Common myeloid progenitor, CD34-positive (primary cell): ENCODE measurements around the gene HNRNPM.
A peak's percentile ranks its signal among the peaks of the same experiment; 100 is the strongest.

Experiments
- CTCF ChIA-PET: fragments of 350-600 bp; sonication (Branson Sonifier 250); formaldehyde crosslinking; loops from one replicate; lab custom pipeline; 2021; ENCODE audit warnings: antibody characterized with exemption; lab: Charles Lee
- POLR2A ChIA-PET: fragments of 350-600 bp; sonication (Branson Sonifier 250); formaldehyde crosslinking; loops from one replicate; lab custom pipeline; 2021; ENCODE audit warnings: antibody characterized with exemption; lab: Charles Lee
- DNase-seq, 3 donors: peaks; one replicate each; pipeline versions ENCODE4 v3.0.0 to v3.0.0-alpha.2; 2013
- H3K27ac ChIP-seq, 2 experiments: 1 replicate in 1 of 2; 2 replicates in 1 of 2; pipeline ENCODE4 v1.7.0; 2013; ENCODE audit warnings: inconsistent platforms in 2 of 2, low read length in 2 of 2, mild to moderate bottlenecking in 2 of 2, low read depth in 1 of 2, moderate library complexity in 1 of 2; ENCODE audit not compliant: severe bottlenecking in 2 of 2, insufficient read depth in 1 of 2, poor library complexity in 1 of 2
- H3K27me3 ChIP-seq, 5 experiments: replicated peaks in 2 of 5; 1 replicate in 3 of 5; 2 replicates in 2 of 5; pipeline versions ENCODE4 v1.6.1 to v1.7.0; 2013; ENCODE audit warnings: low read length in 4 of 5, mild to moderate bottlenecking in 2 of 5, moderate library complexity in 2 of 5, inconsistent platforms in 1 of 5; ENCODE audit not compliant: insufficient read depth in 5 of 5, control insufficient read depth in 4 of 5
- H3K36me3 ChIP-seq, 4 experiments: 1 replicate in 2 of 4; 2 replicates in 2 of 4; pipeline versions ENCODE4 v1.6.1 to v1.7.0; 2013; ENCODE audit warnings: low read length in 3 of 4, control low read depth in 1 of 4, mild to moderate bottlenecking in 1 of 4; ENCODE audit not compliant: control insufficient read depth in 4 of 4, insufficient read depth in 4 of 4
- H3K4me1 ChIP-seq, 4 experiments: 1 replicate in 3 of 4; 2 replicates in 1 of 4; pipeline versions ENCODE4 v1.6.1 to v1.7.1; 2013; ENCODE audit warnings: low read length in 3 of 4, mild to moderate bottlenecking in 3 of 4, control low read depth in 1 of 4, inconsistent platforms in 1 of 4, moderate library complexity in 1 of 4; ENCODE audit not compliant: control insufficient read depth in 4 of 4, insufficient read depth in 4 of 4; ENCODE audit errors: control extremely low read depth in 1 of 4
- H3K4me3 ChIP-seq, 7 experiments: 1 replicate in 4 of 7; 2 replicates in 3 of 7; pipeline versions ENCODE4 v1.5.1 to v1.7.0; 2013; ENCODE audit warnings: mild to moderate bottlenecking in 7 of 7, low read length in 6 of 7, moderate library complexity in 6 of 7, inconsistent platforms in 2 of 7, low read depth in 2 of 7, control low read depth in 1 of 7; ENCODE audit not compliant: insufficient read depth in 4 of 7, control insufficient read depth in 1 of 7; ENCODE audit errors: extremely low read depth in 1 of 7
- H3K9me3 ChIP-seq, 5 experiments: 1 replicate in 4 of 5; 2 replicates in 1 of 5; pipeline versions ENCODE4 v1.6.1 to v1.7.1; 2013; ENCODE audit warnings: low read length in 4 of 5, mild to moderate bottlenecking in 2 of 5, inconsistent platforms in 1 of 5, low read depth in 1 of 5, moderate library complexity in 1 of 5; ENCODE audit not compliant: control insufficient read depth in 4 of 5, insufficient read depth in 2 of 5; ENCODE audit errors: control extremely low read depth in 1 of 5
- WGBS: methylation state at CpG from one replicate; pipeline ENCODE4 v1.1.5; 2013; ENCODE audit not compliant: insufficient coverage; 5-methylcytosine and 5-hydroxymethylcytosine counted together

The HNRNPM gene

DNA sequence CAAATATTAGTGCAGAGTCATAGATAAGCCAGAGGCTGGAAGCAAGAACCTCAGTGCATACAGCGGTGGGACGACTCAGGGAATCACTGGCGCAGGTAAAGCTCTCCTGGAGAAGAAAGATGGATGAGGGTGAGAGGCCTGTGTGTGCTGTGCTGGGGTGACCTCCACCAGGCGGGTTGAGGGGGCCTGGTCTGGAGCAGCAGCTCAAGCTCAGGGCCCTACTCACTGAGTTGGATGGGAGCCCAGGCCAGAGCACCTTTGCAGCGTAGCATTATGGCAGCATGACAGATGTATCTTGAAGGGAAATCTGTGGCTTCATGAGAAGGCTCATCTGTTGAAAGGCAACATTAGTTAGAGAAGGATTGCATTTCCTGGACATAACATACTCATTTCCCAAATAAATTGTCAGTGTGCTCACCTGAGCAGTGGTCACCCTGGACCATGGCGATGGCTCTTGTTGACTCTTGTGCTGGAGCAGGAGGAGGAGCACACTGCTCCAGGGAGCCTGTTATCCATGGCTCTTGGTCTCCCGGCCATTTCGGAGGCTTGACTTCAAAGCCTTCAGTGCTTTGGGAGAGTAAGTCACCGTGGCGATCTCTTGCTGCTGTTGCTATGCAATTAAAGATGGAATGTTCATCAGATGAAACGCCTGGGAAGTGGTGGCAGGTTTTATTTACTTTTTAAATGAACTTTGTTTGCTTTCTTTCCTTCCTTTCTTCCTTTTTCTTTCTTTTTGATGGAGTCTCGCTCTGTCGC lies 25.0 kb downstream of the HNRNPM start:
- H3K27me3 ChIP-seq = no peaks in the 10 kb centered on the region
- H3K27ac ChIP-seq = no peak overlapping the region
- 91% methylated on average over 12 of the region's 13 CpGs for WGBS
- H3K36me3 ChIP-seq = peaks cover 44 to 92% (median 69%) of the 10 kb centered on the region in 4 experiments
- H3K4me1 ChIP-seq = peaks cover 3 to 21% (median 14%) of the 10 kb centered on the region in 4 experiments
- no peak for DNase-seq
- H3K9me3 ChIP-seq = no peaks in the 10 kb centered on the region
- ChIA-PET CTCF (interaction anchor here (2.2 kb wide), 1 partner anchor 37 kb away, joined by 7 read pairs; no protein-coding TSS in a partner anchor), POLR2A (no interaction called here)
- H3K4me3 ChIP-seq = no peak overlapping the region

GRCh38 chr19:8473648-8474476 lies 29.1 kb downstream of the HNRNPM start:
- peaks cover 35 to 91% (median 69%) of the 10 kb centered on the region in 4 experiments for H3K36me3 ChIP-seq
- peaks cover 3 to 23% (median 14%) of the 10 kb centered on the region in 4 experiments for H3K4me1 ChIP-seq
- POLR2A ChIA-PET = interaction anchor here (0.7 to 1.3 kb wide), 3 partner anchors 9 to 352 kb away, joined by 3 to 4 read pairs (median 4); no protein-coding TSS in a partner anchor
- no peaks in the 10 kb centered on the region for H3K27me3 ChIP-seq
- peak overlapping the region in 1 of 2 experiments; percentile 46 for H3K27ac ChIP-seq
- WGBS = 7% methylated on average over 3 of the region's 6 CpGs
- CTCF ChIA-PET = interaction anchor here (0.6 to 1.4 kb wide), 3 partner anchors 9 to 51 kb away, joined by 4 to 6 read pairs (median 4); no protein-coding TSS in a partner anchor
- peak in 2 of 3 donors; percentile 46 to 57 for DNase-seq
- no peak overlapping the region for H3K4me3 ChIP-seq
- H3K9me3 ChIP-seq = no peaks in the 10 kb centered on the region

GRCh38 chr19:8475005-8475404 lies 30.2 kb downstream of the HNRNPM start:
- peaks cover 3 to 23% (median 14%) of the 10 kb centered on the region in 4 experiments for H3K4me1 ChIP-seq
- peaks cover 28 to 86% (median 60%) of the 10 kb centered on the region in 4 experiments for H3K36me3 ChIP-seq
- H3K4me3 ChIP-seq = no peak overlapping the region
- no CpG with 5 or more reads among the region's 1 CpG for WGBS
- no peaks in the 10 kb centered on the region for H3K9me3 ChIP-seq
- no peaks in the 10 kb centered on the region for H3K27me3 ChIP-seq
- ChIA-PET POLR2A (no interaction called here), CTCF (interaction anchor here (0.8 to 2.1 kb wide), 3 partner anchors 11 to 31 kb away, joined by 3 to 10 read pairs (median 6); no protein-coding TSS in a partner anchor)
- no peak overlapping the region for H3K27ac ChIP-seq
- DNase-seq = no peak

DNA sequence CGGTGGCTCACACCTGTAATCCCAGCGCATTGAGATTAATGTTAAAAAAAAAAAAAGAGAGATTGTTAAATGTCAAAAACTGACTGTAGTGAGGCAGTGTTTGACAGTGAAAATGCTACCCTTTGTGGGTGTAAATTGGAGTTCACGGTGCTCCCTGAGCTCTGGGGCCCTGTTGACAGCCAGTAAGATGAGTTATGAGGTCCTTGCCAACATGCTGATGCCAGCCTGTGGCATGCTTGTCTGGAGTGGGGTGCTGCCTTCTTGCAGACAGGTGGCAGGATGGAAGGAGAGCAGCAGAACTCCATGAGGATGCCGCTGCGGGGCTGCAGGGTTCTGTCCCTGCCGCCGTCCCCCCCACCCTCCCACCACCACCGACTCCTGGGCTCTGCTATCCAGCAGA lies 31.7 kb downstream of the HNRNPM start:
- no peak overlapping the region for H3K27ac ChIP-seq
- no peaks in the 10 kb centered on the region for H3K9me3 ChIP-seq
- DNase-seq = no peak
- 61% methylated on average over 3 of the region's 8 CpGs for WGBS
- H3K4me3 ChIP-seq = no peak overlapping the region
- peaks cover 3 to 23% (median 14%) of the 10 kb centered on the region in 4 experiments for H3K4me1 ChIP-seq
- CTCF ChIA-PET = interaction anchor here (1.0 to 2.1 kb wide), 2 partner anchors 11 to 65 kb away, joined by 5 to 10 read pairs; no protein-coding TSS in a partner anchor
- POLR2A ChIA-PET = interaction anchor here (0.5 to 0.7 kb wide), 2 partner anchors 18 to 56 kb away, joined by 3 to 4 read pairs; no protein-coding TSS in a partner anchor
- H3K27me3 ChIP-seq = no peaks in the 10 kb centered on the region
- H3K36me3 ChIP-seq = peaks cover 18 to 82% (median 56%) of the 10 kb centered on the region in 4 experiments

- ChIA-PET CTCF (interaction anchor here (1.9 to 2.4 kb wide), 2 partner anchors 9 to 100 kb away, joined by 6 to 14 read pairs; no protein-coding TSS in a partner anchor), POLR2A (no interaction called here)
- H3K4me1 ChIP-seq = peaks cover 3 to 18% (median 11%) of the 10 kb centered on the region in 4 experiments
- H3K27me3 ChIP-seq = no peaks in the 10 kb centered on the region
- 94% methylated on average over 4 of the region's 4 CpGs for WGBS
- no peaks in the 10 kb centered on the region for H3K9me3 ChIP-seq
- no peak for DNase-seq
- H3K27ac ChIP-seq = peak overlapping the region in 1 of 2 experiments; percentile 45
- peaks cover 13 to 82% (median 59%) of the 10 kb centered on the region in 4 experiments for H3K36me3 ChIP-seq
- H3K4me3 ChIP-seq = no peak overlapping the region
These were observed 33.1 kb downstream of the HNRNPM start for GRCh38 chr19:8477889-8478288.

- no peaks in the 10 kb centered on the region for H3K27me3 ChIP-seq
- 96% methylated on average over 2 of the region's 3 CpGs for WGBS
- H3K4me3 ChIP-seq = no peak overlapping the region
- DNase-seq = no peak
- ChIA-PET CTCF (interaction anchor here (0.8 to 2.4 kb wide), 5 partner anchors 8 to 99 kb away, joined by 3 to 14 read pairs (median 4); no protein-coding TSS in a partner anchor), POLR2A (interaction anchor here (0.7 to 1.1 kb wide), 2 partner anchors 9 to 80 kb away, joined by 3 to 4 read pairs; no protein-coding TSS in a partner anchor)
- peaks cover 13 to 86% (median 64%) of the 10 kb centered on the region in 4 experiments for H3K36me3 ChIP-seq
- peaks cover 3 to 11% (median 7%) of the 10 kb centered on the region in 4 experiments for H3K4me1 ChIP-seq
- no peak overlapping the region for H3K27ac ChIP-seq
- H3K9me3 ChIP-seq = no peaks in the 10 kb centered on the region
These were observed 33.8 kb downstream of the HNRNPM start for GRCh38 chr19:8478598-8478997.
